GM21515 (cell line): ENCODE results near the gene ADAR.
"Not testable (repeated sequence)": the region's sequence is repeated elsewhere in the genome, so short reads cannot be mapped to it uniquely, and the experiment has no call there.

ENCODE experiments used
- ATAC-seq: cut with Tn5 transposase; IDR thresholded peaks from one replicate; pipeline ENCODE4 v1.9.1; 2021; ENCODE audit not compliant: unreplicated experiment

ADAR gene

DNA sequence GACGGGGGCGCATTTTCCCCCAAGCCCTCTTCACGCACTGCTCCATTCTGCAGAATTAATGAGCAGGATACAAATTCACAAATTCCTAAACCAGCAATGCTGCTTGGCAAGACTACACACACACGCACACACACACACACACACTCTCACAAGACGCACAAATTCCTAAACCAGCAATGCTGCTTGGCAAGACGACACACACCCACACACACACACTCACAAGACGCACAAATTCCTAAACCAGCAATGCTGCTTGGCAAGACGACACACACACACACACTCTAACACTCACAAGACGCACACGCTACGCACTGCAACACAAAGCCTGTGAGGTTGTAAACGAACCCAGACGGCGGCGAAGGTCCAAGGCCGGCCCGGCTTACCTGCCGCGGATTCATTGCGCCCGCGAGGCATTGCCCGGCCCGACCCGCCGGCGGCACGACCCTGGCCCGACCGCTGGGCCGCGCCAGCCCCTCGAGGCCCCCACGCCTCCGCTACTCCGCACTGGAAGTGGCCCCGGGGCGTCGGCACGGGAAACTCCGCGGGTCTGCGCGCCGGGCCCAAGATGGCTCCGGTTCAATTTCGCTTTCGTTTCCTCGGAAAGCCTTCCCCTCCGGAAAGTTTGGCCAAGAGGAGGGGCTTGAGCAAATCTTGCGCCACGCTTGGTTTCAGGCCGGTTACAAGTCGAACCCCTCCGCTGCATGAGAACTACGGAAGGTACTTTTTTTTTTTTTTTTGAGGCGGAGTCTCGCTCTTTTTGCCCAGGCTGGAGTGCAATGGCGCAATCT, at the start of gene ADAR:
ADAR (minus strand) TSS at position 578 of the 788 bp plus-strand sequence; CDS start at position 398, 180 bp downstream.
- peak; percentile 64 for ATAC-seq

DNA sequence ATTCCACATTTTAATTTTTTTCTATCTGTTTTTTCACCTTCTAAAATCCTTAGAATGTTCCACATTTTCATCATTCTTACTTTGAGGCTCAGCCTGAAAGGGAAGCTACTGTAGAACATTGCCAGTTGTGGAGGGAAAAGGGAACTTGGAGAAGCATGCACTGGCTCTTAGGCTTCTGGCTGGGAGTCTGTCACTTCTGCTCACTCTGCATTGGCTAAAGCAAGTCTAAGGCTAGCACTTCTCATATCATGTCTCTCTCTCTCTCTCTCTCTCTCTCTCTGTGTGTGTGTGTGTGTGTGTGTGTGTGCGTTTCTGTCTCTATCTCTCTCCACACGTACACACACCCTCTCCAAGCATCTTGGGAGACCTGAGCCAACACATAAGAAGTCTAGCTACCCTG, 49.6 kb upstream of the ADAR start:
- no peak for ATAC-seq

DNA sequence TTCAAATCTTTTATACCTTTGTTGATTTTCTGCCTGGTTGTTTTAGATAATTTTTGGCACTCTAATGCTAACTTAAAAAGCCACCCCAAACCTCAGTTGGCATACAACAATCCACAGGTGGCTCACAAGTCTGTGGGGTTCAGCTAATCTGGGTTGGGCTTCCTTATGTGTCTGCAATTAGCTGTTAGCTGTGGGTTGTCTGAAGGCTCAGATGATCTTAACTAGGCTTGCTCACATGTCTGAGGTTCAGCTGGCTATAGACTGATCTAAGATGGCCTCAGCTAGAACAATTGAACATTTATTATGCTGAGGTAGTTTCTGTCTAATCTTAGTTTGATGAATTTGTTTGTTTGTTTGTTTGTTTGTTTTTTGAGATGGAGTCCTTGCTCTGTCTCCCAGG, 44.9 kb upstream of the ADAR start:
- no peak for ATAC-seq

DNA sequence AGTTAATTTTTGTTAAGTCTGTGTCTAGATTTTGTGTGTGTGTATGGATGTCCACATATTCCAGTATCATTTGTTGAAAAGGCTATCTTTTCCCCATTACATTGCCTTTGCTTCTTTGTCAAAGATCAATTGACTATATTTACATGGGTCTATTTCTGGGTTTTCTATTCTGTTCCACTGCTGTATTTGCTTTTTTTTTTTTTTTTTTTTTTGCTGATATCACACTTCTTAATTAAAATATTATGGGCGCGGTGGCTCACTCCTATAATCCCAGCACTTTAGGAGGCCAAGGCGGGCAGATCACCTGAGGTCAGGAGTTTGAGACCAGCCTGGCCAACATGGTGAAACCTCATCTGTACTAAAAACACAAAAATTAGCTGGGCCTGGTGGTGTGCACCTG, 36.7 kb upstream of the ADAR start:
- not testable (repeated sequence) for ATAC-seq

GRCh38 chr1:154641534-154641933, 33.5 kb upstream of the ADAR start:
- ATAC-seq = no peak

GRCh38 chr1:154639876-154640275, 31.9 kb upstream of the ADAR start:
- no peak for ATAC-seq

DNA sequence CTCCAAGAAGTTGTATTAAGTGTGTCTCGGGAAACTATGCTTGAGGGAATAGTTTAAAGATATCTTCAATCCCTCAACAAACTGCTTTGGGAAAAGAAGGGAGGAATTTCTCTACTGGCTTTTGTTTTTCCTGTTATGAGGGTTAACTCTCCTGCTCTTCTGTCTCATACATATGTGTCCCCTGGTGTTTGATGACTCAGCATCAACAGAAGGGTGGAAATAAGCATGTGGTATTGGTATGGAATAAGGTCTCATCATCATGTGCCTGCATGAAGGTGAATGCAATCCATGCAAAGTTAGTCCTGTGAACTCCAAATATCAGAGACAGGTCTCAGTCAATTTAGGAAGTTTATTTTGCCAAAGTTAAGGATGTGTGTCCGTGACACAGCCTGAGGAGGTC, 27.2 kb upstream of the ADAR start:
- ATAC-seq = no peak

GRCh38 chr1:154629675-154630073, 21.7 kb upstream of the ADAR start:
- ATAC-seq = no peak

GRCh38 chr1:154629061-154629674, 21.2 kb upstream of the ADAR start:
- ATAC-seq = no peak

GRCh38 chr1:154628121-154628405, 20.1 kb upstream of the ADAR start:
- ATAC-seq = no peak

GRCh38 chr1:154627257-154628120, 19.5 kb upstream of the ADAR start:
- peak; percentile 60 for ATAC-seq

DNA sequence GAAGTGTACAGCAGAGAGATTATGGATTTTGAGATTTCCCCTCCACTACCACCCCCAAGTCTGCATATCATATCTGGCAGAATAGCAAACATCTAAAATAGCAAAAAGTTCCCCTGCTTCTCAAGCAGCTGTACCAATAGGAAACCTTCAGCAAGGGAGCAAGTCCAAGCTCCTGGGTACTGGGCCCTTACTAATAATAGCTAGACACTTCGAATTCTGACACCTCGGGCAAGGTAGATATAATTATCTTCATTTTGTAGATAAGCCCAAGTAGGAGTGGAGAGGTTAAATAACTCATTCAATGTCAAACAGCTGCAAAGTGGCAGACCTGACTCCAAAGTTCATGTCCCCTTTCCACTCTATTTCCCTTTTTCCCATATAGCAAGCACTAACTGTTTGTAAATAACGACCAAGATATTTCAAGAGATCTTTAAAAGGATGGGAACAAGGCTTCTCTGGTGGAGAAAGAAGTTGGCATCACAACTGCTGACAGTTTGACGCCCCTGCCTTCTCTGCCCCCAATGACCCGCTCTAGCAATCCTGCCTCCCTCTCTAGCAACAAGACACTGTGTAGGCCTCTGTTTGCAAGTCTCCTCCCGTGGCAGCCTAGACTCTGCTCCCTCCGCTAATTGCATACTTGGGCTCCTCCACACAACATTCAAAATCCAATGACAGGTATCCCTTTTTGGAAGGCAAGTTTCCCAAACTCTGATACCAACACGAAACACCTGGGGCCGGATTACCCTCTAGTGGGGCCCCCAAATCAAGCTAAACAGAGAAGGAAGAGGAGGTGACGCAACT, 18.7 kb upstream of the ADAR start:
- ATAC-seq = peak; percentile 21

GRCh38 chr1:154624746-154625643, 17.0 kb upstream of the ADAR start:
- ATAC-seq = no peak

GRCh38 chr1:154623358-154623757, 15.4 kb upstream of the ADAR start:
- ATAC-seq = no peak

- ATAC-seq = no peak
Measured at GRCh38 chr1:154622503-154623039, 14.6 kb upstream of the ADAR start.

DNA sequence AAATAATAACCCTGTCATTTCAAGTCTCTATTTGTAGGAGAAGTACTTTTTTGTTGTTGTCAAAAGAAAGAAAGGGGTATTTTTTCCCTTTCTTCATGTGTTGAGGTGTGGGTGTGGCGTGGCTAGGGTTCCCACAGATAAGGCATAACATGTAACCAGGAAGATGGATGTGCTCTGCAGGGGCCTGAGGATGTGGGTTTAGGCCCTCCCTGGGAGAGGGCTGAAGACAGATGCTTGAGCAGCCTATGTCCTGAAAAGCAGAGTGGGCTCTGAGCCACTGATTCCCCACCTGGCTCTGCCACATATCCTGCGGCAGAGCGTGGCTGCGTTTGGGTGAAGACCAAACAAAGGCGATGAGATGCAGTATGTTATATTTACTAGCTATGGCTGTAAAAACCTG, 13.9 kb upstream of the ADAR start:
- no peak for ATAC-seq

DNA sequence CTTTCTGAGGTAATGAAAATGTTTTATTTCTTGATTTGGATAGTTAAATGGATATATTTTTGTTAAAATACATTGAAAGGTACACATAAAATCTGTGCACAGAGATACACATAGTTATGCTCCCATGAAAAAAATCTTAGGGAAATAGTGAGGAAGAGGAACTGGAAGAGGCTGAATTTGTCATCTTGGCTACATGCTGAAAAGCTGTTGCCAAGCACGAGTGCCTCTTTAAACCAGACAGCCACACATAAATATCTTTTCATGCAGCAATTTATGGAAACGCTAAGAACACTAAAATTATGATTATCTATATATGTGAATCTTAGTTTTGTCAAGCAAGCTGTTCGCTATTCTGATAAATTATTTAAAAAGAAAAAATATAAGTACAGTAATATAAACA, 12.8 kb upstream of the ADAR start:
- ATAC-seq = no peak

DNA sequence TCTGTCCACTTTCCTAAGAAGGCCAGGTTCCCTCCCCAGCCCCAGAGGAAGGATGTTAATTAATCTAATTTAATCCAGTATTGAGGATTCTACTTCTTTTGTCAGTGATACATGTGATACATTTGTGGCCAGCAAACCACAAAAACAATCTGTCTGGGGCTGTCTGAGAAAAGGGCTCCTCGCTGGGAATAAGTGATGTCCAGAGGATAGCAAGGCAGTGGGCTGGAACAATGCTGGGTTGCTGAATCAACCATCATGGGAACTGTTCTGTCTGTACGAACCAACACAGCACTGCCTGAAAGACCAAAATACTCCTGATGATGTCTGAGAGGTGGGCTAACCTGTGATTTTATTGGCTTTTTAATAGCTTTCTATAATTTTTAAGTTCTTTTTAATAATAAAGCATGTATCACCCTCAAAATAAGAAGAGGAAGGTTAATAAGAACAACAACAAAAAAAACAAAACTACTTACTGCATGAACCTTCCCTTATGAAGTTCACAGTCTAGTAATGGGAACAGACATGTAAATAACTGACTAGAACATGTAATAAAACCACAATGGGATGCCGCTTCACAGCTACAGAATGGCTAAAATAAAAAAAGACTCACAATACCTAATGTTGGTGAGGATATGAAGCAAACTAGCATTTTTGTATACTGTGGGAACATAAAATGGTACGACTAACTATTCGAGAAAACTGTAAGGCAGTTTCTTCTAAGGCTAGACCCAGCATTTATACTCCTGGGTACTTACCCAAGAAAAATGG, 11.4 kb upstream of the ADAR start:
- ATAC-seq = no peak
